Measurements from ENCODE around the gene CASQ2.

Gene CASQ2

GRCh38 chr1:115670476-115671175 is 97.9 kb downstream of the CASQ2 start:
- H3K27ac ChIP-seq: no peak overlapping the region
- TF ChIP-seq CTCF (IDR thresholded peaks at IDR 0.05) (no peak), ZFX (IDR thresholded peaks at IDR 0.05; ENCODE audit: borderline replicate concordance) (no peak)

- TF ChIP-seq ZFX (IDR thresholded peaks at IDR 0.05; ENCODE audit: borderline replicate concordance): no peak
- TF ChIP-seq CTCF (IDR thresholded peaks at IDR 0.05): no peak
- H3K27ac ChIP-seq: no peak overlapping the region
Observed at GRCh38 chr1:115669886-115670285, 98.6 kb downstream of the CASQ2 start.

GRCh38 chr1:115669002-115669673 is 99.4 kb downstream of the CASQ2 start:
- no peak overlapping the region for H3K27ac ChIP-seq
- TF ChIP-seq CTCF (IDR thresholded peaks at IDR 0.05) (no peak), ZFX (IDR thresholded peaks at IDR 0.05; ENCODE audit: borderline replicate concordance) (no peak)

- no peak overlapping the region for H3K27ac ChIP-seq
- no peak for TF ChIP-seq CTCF (IDR thresholded peaks at IDR 0.05)
- TF ChIP-seq ZFX (IDR thresholded peaks at IDR 0.05; ENCODE audit: borderline replicate concordance): no peak
Observed at GRCh38 chr1:115668579-115668978, 99.9 kb downstream of the CASQ2 start.

GRCh38 chr1:115666702-115667101 is 101.8 kb downstream of the CASQ2 start:
- no peak overlapping the region for H3K27ac ChIP-seq
- TF ChIP-seq CTCF (IDR thresholded peaks at IDR 0.05) (no peak), ZFX (IDR thresholded peaks at IDR 0.05; ENCODE audit: borderline replicate concordance) (no peak)

GRCh38 chr1:115666206-115666605 is 102.3 kb downstream of the CASQ2 start:
- TF ChIP-seq ZFX (IDR thresholded peaks at IDR 0.05; ENCODE audit: borderline replicate concordance) (no peak), CTCF (IDR thresholded peaks at IDR 0.05) (no peak)
- no peak overlapping the region for H3K27ac ChIP-seq
